Measurements from ENCODE around the gene ATP2B3. TPM values are rescaled to one million over a fixed set of nuclear protein-coding genes. Genes with fewer than 3 reads are reported as not detected.

ATP2B3 gene
- total RNA-seq, 1 experiment from 2014 or later, result 0.35 TPM

DNA sequence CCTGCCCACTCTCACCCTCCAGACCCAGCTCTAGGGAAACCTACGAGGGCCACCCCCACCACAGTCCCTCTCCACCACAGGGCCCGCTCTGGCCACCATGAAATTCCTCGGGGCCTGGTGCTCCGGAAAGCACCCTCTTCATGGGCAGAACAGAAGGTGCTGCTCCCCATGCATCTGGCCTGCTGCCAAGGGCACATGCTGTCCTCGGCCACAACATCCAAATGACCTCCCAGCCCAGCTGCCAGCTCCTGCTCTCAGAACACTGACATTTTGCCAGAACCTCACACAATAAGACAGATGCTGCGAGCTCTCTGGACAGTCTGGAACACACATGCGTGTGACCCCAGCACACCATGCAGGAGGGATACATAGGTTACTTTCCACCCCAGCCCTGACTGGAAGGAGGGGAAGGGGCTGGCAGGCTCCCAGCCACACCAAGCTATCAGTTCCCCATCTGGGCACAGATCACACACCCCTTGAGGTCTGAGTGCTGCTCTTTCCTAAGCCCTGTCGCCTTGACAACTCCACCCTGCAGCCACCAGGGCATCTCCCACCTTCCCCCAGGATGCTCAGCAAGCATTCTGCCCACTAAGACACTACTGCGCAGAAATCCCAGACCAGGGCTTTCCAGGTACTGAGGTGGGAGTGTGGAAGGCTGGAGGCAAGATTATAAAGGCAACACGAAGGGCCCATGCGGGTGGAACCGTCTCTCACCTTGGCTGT, 75.7 kb downstream of the ATP2B3 start:
- H3K23me2 ChIP-seq (ENCODE audit: insufficient read length, low read depth, low read length, poor library complexity, severe bottlenecking), result peaks cover 3% of the 10 kb centered on the region
- H3K9me3 Mint-ChIP-seq, result peaks cover 75 to 78% of the 10 kb centered on the region in 2 experiments

More for the DNA sequence above, 75.7 kb downstream of the ATP2B3 start:
- peaks cover 6% of the 10 kb centered on the region for H3K27me3 Mint-ChIP-seq (ENCODE audit: low read depth)
- no peak for DNase-seq
- Histone ChIP-seq H4K5ac (ENCODE audit: insufficient read length, low read depth, low read length) (no peak overlapping the region), H3K14ac (ENCODE audit: insufficient read depth, low read length) (no peak overlapping the region), H3K79me2 (ENCODE audit: insufficient read depth, low read length) (no peaks in the 10 kb centered on the region), H4K8ac (replicated peaks; ENCODE audit: insufficient read length, low read depth, low read length) (no peak overlapping the region), H3K79me1 (ENCODE audit: insufficient read depth, low read depth, low read length, poor library complexity, severe bottlenecking) (no peaks in the 10 kb centered on the region), H3K23ac (ENCODE audit: insufficient read length, low read depth, low read length) (no peak overlapping the region), H3K4me1 (ENCODE audit: insufficient read depth, low read length) (no peaks in the 10 kb centered on the region), H4K20me1 (ENCODE audit: control insufficient read depth, insufficient read depth, insufficient read length) (peaks cover 2% of the 10 kb centered on the region), H3K4me2 (ENCODE audit: insufficient read depth, insufficient read length, low read length) (no peak overlapping the region), H2AFZ (ENCODE audit: low read length) (no peak overlapping the region), H3K56ac (ENCODE audit: insufficient read length, low read depth, low read length) (no peak overlapping the region), H2BK12ac (ENCODE audit: insufficient read length, low read depth, low read length) (no peak overlapping the region), H3T11ph (ENCODE audit: low read length) (no peak overlapping the region), H3K9me3 (ENCODE audit: control insufficient read depth, low read depth, low read length) (peaks cover 50% of the 10 kb centered on the region), H3K27ac (ENCODE audit: insufficient read length, low read depth, low read length) (no peak overlapping the region), H3K4ac (ENCODE audit: low read depth, low read length) (no peak overlapping the region), H3K9ac (ENCODE audit: extremely low read depth, insufficient read length, low read length) (no peak overlapping the region), H3K18ac (ENCODE audit: insufficient read length, low read depth, low read length) (no peak overlapping the region), H2BK5ac (ENCODE audit: insufficient read length, low read length) (no peak overlapping the region), H2AK5ac (ENCODE audit: insufficient read length, low read length) (no peak overlapping the region), H4K91ac (ENCODE audit: insufficient read length, low read depth, low read length) (no peak overlapping the region), H3K27me3 (ENCODE audit: insufficient read depth, low read length) (no peaks in the 10 kb centered on the region), H2BK20ac (ENCODE audit: low read depth, low read length, poor library complexity, severe bottlenecking) (no peak overlapping the region), H2BK15ac (ENCODE audit: low read depth, low read length) (no peak overlapping the region), H2BK120ac (ENCODE audit: low read depth, low read length, poor library complexity, severe bottlenecking) (no peak overlapping the region)
- H3K4me1 Mint-ChIP-seq, result 0 out of 4 replicates have a peak, but pooled peaks cover 0 to 3% of the 10 kb centered on the region in 2 experiments
- H3K4me3 Mint-ChIP-seq, result no peak overlapping the region
- no CpG with 5 or more reads among the region's 12 CpGs for WGBS (ENCODE audit: extremely low coverage, insufficient read length, low lambda C conversion rate)
- H3K36me3 Mint-ChIP-seq (ENCODE audit: insufficient read depth in 1 of 3, low read depth in 3 of 3), result peaks cover 30 to 54% (median 51%) of the 10 kb centered on the region in 3 experiments
- no peak overlapping the region for H3K27ac Mint-ChIP-seq
- TF ChIP-seq, protein P1, sequence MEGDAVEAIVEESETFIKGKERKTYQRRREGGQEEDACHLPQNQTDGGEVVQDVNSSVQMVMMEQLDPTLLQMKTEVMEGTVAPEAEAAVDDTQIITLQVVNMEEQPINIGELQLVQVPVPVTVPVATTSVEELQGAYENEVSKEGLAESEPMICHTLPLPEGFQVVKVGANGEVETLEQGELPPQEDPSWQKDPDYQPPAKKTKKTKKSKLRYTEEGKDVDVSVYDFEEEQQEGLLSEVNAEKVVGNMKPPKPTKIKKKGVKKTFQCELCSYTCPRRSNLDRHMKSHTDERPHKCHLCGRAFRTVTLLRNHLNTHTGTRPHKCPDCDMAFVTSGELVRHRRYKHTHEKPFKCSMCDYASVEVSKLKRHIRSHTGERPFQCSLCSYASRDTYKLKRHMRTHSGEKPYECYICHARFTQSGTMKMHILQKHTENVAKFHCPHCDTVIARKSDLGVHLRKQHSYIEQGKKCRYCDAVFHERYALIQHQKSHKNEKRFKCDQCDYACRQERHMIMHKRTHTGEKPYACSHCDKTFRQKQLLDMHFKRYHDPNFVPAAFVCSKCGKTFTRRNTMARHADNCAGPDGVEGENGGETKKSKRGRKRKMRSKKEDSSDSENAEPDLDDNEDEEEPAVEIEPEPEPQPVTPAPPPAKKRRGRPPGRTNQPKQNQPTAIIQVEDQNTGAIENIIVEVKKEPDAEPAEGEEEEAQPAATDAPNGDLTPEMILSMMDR (conservative IDR thresholded peaks at IDR 0.05), result no peak

Data from H9 (cell line).